ENCODE data around the gene SLC25A11.

The SLC25A11 gene

GRCh38 chr17:4895121-4895520, 44.7 kb downstream of the SLC25A11 start:
- no peak for DNase-seq (ENCODE audit: low read depth)

- no peak for DNase-seq (ENCODE audit: low read depth)
These were observed 45.9 kb downstream of the SLC25A11 start for GRCh38 chr17:4893721-4894560.

DNA sequence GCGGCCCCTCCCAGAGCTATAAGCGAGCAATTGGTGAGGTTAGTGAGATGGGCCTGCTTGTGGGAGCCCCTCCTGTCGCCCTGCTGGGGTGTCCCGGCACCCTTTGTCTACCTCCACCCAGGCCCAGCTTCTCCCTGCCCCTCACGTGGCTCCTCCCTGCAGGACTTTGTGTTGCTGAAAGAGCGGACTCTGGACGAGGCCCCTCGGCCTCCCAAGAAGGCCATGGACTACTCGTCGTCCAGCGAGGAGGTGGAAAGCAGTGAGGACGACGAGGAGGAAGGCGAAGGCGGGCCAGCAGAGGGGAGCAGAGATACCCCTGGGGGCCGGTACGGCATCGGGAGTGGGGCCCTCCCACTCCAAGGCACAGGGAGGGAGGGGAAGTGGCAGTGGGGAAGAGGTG, 46.6 kb downstream of the SLC25A11 start:
- no peak for DNase-seq (ENCODE audit: low read depth)

DNA sequence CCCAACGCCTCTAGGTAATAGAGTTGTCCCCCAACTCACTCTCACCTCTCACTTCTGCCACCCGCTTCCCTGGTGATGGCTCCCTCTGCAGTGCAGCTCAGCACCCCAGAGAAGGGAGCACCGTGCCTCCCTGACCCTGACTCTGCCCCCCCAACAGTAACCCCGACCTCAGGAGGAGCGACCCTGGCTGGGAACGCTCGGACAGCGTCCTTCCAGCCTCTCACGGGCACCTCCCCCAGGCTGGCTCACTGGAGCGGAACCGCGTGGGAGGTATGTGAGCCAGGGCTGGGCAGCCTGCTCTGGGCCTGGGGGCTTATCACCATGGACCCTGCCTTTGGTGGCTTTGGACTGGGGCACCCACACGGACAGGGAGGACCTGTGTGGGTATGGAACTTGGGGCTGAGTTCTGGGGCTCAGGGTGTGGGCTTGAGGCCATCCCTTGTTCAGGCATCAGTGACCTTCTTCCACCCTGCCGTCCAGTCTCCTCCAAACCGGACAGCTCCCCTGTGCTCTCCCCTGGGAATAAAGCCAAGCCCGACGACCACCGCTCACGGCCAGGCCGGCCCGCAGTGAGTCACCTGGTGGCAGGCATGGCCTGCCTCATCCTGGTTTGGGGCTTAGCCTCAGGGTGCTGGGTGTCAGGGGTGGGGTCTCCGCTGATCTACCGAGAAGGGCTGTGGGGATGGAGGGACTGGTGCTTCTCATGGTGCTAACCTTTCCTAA, 47.2 kb downstream of the SLC25A11 start:
- no peak for DNase-seq (ENCODE audit: low read depth)

GRCh38 chr17:4891411-4892410, 48.1 kb downstream of the SLC25A11 start:
- DNase-seq (ENCODE audit: low read depth) = no peak

DNA sequence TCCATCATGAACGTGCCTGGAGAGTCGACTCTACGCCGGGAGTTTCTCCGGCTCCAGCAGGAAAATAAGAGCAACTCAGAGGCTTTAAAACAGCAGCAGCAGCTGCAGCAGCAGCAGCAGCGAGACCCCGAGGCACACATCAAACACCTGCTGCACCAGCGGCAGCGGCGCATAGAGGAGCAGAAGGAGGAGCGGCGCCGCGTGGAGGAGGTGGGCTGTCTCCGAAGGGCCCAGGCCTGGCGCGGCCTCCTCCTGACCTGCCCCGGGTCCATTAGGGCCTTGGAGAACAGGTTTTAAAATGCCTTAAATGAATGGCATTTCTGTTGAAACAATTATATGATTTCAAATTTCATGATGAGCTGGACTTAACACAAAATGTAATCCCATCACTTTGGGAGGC, 52.3 kb downstream of the SLC25A11 start:
- DNase-seq (ENCODE audit: low read depth) = no peak
